Keratinocyte (primary cell): ENCODE data around the gene TMEM187.

Source experiments
- CTCF ChIP-seq, 3 experiments: IDR thresholded peaks in 1 of 3; conservative IDR thresholded peaks in 1 of 3; optimal IDR thresholded peaks in 1 of 3; 2 replicates in 2 of 3; 3 replicates in 1 of 3; pipeline versions ENCODE3 to v1.5.1; 2011; ENCODE audit warnings: low read length in 3 of 3, mild to moderate bottlenecking in 3 of 3, moderate library complexity in 2 of 3, control low read depth in 1 of 3, inconsistent platforms in 1 of 3; ENCODE audit not compliant: insufficient read depth in 2 of 3; ENCODE audit errors: extremely low read depth in 1 of 3
- EZH2 ChIP-seq: IDR thresholded peaks from one replicate; pipeline ENCODE4 v1.6.1; 2012; ENCODE audit warnings: inconsistent platforms, mild to moderate bottlenecking, low read length, moderate library complexity

- no peak for TF ChIP-seq CTCF (optimal IDR thresholded peaks at IDR 0.05 in 1 of 3, IDR thresholded peaks at IDR 0.05 in 1 of 3, conservative IDR thresholded peaks at IDR 0.05 in 1 of 3; ENCODE audit: extremely low read depth in 1 of 3, insufficient read depth in 2 of 3, low read length in 3 of 3)
- TF ChIP-seq EZH2, result no peak
Measured at GRCh38 chrX:153926552-153926857, 46.0 kb upstream of the TMEM187 start.
